Endothelial cell (in vitro differentiated cells): ENCODE measurements around the gene MYRIP. TPM values are rescaled to one million over a fixed set of nuclear protein-coding genes. Genes with fewer than 3 reads are reported as not detected.

Source experiments
- DNase-seq: peaks from one replicate; pipeline ENCODE4 v3.0.0; 2021; ENCODE audit warnings: low spot score
- H3K27ac Mint-ChIP-seq: one replicate; pipeline ENCODE4 v1.8.0; 2021; ENCODE audit warnings: mixed read lengths, inconsistent platforms; ENCODE audit not compliant: unreplicated experiment
- H3K27me3 Mint-ChIP-seq: one replicate; pipeline ENCODE4 v1.8.0; 2021; ENCODE audit warnings: mild to moderate bottlenecking, moderate library complexity, mixed read lengths, inconsistent platforms; ENCODE audit not compliant: unreplicated experiment
- H3K36me3 Mint-ChIP-seq: one replicate; pipeline ENCODE4 v1.8.0; 2021; ENCODE audit warnings: mild to moderate bottlenecking, low read depth, mixed read lengths, inconsistent platforms; ENCODE audit not compliant: unreplicated experiment
- H3K4me1 Mint-ChIP-seq: one replicate; pipeline ENCODE4 v1.8.0; 2021; ENCODE audit warnings: mild to moderate bottlenecking, mixed read lengths, inconsistent platforms; ENCODE audit not compliant: unreplicated experiment
- H3K4me3 Mint-ChIP-seq: one replicate; pipeline ENCODE4 v1.8.0; 2021; ENCODE audit warnings: mild to moderate bottlenecking, mixed read lengths, inconsistent platforms; ENCODE audit not compliant: unreplicated experiment
- H3K9me3 Mint-ChIP-seq: one replicate; pipeline ENCODE4 v1.8.0; 2021; ENCODE audit warnings: mixed read lengths, inconsistent platforms; ENCODE audit not compliant: unreplicated experiment
- total RNA-seq: library from RNA; stranded (reverse); fragmentation: NEBNext Ultra II Directional; extraction: Animal tissue kit (Norgen Biotek cat#: 25700); gene quantifications from one replicate; pipeline ENCODE4 v1.2.1, GENCODE V29; 2021; ENCODE audit not compliant: unreplicated experiment
- TF ChIP-seq, protein P1 (sequence below): fragments of 200-600 bp; sonication (generic); IDR thresholded peaks from one replicate; pipeline ENCODE4 v1.5.0; 2021; ENCODE audit warnings: antibody characterized with exemption; ENCODE audit not compliant: unreplicated experiment

Gene MYRIP
- total RNA-seq, 1 donor from 2014 or later: 0.49 TPM

- Mint-ChIP-seq H3K36me3 (no peaks in the 10 kb centered on the region), H3K27me3 (peaks cover 4% of the 10 kb centered on the region), H3K4me3 (no peak overlapping the region), H3K9me3 (no peaks in the 10 kb centered on the region), H3K4me1 (no peaks in the 10 kb centered on the region), H3K27ac (no peak overlapping the region)
- no peak for DNase-seq
- TF ChIP-seq, protein P1, sequence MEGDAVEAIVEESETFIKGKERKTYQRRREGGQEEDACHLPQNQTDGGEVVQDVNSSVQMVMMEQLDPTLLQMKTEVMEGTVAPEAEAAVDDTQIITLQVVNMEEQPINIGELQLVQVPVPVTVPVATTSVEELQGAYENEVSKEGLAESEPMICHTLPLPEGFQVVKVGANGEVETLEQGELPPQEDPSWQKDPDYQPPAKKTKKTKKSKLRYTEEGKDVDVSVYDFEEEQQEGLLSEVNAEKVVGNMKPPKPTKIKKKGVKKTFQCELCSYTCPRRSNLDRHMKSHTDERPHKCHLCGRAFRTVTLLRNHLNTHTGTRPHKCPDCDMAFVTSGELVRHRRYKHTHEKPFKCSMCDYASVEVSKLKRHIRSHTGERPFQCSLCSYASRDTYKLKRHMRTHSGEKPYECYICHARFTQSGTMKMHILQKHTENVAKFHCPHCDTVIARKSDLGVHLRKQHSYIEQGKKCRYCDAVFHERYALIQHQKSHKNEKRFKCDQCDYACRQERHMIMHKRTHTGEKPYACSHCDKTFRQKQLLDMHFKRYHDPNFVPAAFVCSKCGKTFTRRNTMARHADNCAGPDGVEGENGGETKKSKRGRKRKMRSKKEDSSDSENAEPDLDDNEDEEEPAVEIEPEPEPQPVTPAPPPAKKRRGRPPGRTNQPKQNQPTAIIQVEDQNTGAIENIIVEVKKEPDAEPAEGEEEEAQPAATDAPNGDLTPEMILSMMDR: no peak
Measured at GRCh38 chr3:39919281-39919680, 109.9 kb downstream of the MYRIP start.

GRCh38 chr3:39920271-39920670 is 110.9 kb downstream of the MYRIP start:
- Mint-ChIP-seq H3K36me3 (no peaks in the 10 kb centered on the region), H3K4me3 (no peak overlapping the region), H3K9me3 (no peaks in the 10 kb centered on the region), H3K4me1 (no peaks in the 10 kb centered on the region), H3K27ac (no peak overlapping the region), H3K27me3 (peaks cover 4% of the 10 kb centered on the region)
- TF ChIP-seq, protein P1: no peak
- no peak for DNase-seq

DNA sequence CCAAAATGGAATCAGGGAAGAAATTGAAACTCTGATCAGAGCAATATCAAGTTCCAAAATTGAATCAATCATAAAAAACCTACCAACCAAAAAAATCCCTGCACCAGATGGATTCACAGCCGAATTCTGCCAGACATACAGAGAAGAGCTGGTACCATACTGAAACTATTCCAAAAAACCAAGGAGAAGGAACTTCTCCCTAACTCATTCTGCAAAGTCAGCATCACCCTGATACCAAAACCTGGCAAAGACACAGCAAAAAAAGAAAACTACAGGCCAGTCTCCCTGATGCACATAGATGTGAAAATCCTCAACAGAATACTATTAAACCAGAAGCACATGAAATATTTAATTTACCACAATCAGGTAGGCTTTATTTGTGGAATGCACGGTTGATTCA is 118.1 kb downstream of the MYRIP start:
- H3K27ac Mint-ChIP-seq: no peak overlapping the region
- H3K4me3 Mint-ChIP-seq: no peak overlapping the region
- TF ChIP-seq, protein P1: no peak
- H3K36me3 Mint-ChIP-seq: no peaks in the 10 kb centered on the region
- H3K9me3 Mint-ChIP-seq: no peaks in the 10 kb centered on the region
- no peaks in the 10 kb centered on the region for H3K27me3 Mint-ChIP-seq
- no peaks in the 10 kb centered on the region for H3K4me1 Mint-ChIP-seq
- DNase-seq: no peak

DNA sequence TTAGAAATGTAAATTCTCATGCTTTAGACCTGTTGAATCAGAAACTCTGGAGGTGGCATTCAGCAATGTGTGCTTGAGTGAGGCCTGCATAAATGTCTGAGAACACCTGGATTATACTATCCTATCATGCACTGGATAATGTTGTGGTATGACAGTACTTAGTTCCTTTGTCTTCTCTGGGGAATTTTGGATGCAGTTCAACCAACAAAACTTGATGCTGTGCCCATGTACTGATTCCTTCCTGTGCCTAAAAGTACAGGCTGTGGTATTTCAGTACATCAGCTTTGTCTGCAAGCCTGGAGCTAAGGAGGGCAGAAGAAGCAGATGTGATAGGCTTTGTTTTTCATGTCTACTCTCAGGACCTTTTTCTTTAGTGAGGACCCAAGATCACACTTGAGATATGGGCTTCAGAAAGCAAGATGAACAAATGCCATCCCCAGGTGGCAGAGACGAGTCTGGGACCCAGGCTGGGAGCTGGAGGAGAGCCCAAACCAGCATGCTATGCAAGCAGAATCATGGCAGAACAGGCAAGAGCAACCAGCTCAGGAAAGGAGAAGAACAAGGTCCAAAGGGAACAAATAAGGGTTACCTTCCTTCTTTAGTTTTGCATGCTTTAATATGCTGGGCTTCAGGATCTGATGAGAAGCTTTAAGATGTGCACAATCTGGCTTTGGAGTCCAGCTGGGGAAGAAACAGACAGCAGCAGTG is 124.7 kb downstream of the MYRIP start:
- TF ChIP-seq, protein P1: no peak
- Mint-ChIP-seq H3K4me1 (peaks cover 15% of the 10 kb centered on the region), H3K27ac (no peak overlapping the region), H3K4me3 (no peak overlapping the region), H3K9me3 (no peaks in the 10 kb centered on the region), H3K27me3 (peaks cover 4% of the 10 kb centered on the region), H3K36me3 (no peaks in the 10 kb centered on the region)
- no peak for DNase-seq

- Mint-ChIP-seq H3K9me3 (no peaks in the 10 kb centered on the region), H3K36me3 (no peaks in the 10 kb centered on the region), H3K27me3 (peaks cover 4% of the 10 kb centered on the region), H3K4me3 (no peak overlapping the region), H3K4me1 (peaks cover 15% of the 10 kb centered on the region), H3K27ac (no peak overlapping the region)
- no peak for DNase-seq
- TF ChIP-seq, protein P1: no peak
Measured at GRCh38 chr3:39934696-39935095, 125.3 kb downstream of the MYRIP start.
